Spinal cord (tissue), 10 donors: ENCODE data around the gene SNED1. TPM values are rescaled to one million over a fixed set of nuclear protein-coding genes. Genes with fewer than 3 reads are reported as not detected.
A peak's percentile ranks its signal among the peaks of the same experiment; 100 is the strongest.
"Not testable (repeated sequence)": the region's sequence is repeated elsewhere in the genome, so short reads cannot be mapped to it uniquely, and the experiment has no call there.

ENCODE experiments used
- DNase-seq, 6 donors: peaks; one replicate each; pipeline versions ENCODE4 v3.0.0 to v3.0.0-alpha.2; 2013 to 2015; ENCODE audit warnings: low spot score in 6 of 6, low read depth in 4 of 6
- H3K27ac ChIP-seq: one replicate; pipeline ENCODE4 v1.5.1; 2013; ENCODE audit warnings: low read depth, low read length, control low read depth
- H3K27me3 ChIP-seq: one replicate; pipeline ENCODE4 v1.6.1; 2013; ENCODE audit warnings: low read length; ENCODE audit not compliant: control insufficient read depth, insufficient read depth
- H3K36me3 ChIP-seq: one replicate; pipeline ENCODE4 v1.6.1; 2013; ENCODE audit warnings: low read length; ENCODE audit not compliant: control insufficient read depth, insufficient read depth
- H3K4me1 ChIP-seq: one replicate; pipeline ENCODE4 v1.6.1; 2013; ENCODE audit warnings: low read length; ENCODE audit not compliant: control insufficient read depth, insufficient read depth
- H3K4me3 ChIP-seq: one replicate; pipeline ENCODE4 v1.5.1; 2013; ENCODE audit warnings: low read depth, low read length, control low read depth
- H3K9me3 ChIP-seq: one replicate; pipeline ENCODE4 v1.6.1; 2013; ENCODE audit warnings: low read length; ENCODE audit not compliant: control insufficient read depth, insufficient read depth
- WGBS: methylation state at CpG from one replicate; pipeline ENCODE4 v1.1.5; 2013; ENCODE audit warnings: missing lambda C conversion rate; ENCODE audit not compliant: insufficient coverage; 5-methylcytosine and 5-hydroxymethylcytosine counted together
- polyA plus RNA-seq, 2 donors: library from polyadenylated mRNA; unstranded; fragments of 120-200 nt; gene quantifications; one replicate each; pipeline ENCODE4 v1.2.1, GENCODE V29; 2013; ENCODE audit not compliant: insufficient read length in 2 of 2
- total RNA-seq, 2 donors: library from RNA; depleted of rRNA in 1 of 2; stranded (reverse); fragments of 120-200 nt in 1 of 2; fragments of >200 nt in 1 of 2; gene quantifications; one replicate each; pipeline versions ENCODE4 v1.2.3 to v1.2.4, GENCODE V29; 2013 to 2014
- donor health status: healthy.

Gene SNED1
- total and polyA plus RNA-seq, 4 donors, result 6.0 to 93.7 (median 26.7) TPM

DNA sequence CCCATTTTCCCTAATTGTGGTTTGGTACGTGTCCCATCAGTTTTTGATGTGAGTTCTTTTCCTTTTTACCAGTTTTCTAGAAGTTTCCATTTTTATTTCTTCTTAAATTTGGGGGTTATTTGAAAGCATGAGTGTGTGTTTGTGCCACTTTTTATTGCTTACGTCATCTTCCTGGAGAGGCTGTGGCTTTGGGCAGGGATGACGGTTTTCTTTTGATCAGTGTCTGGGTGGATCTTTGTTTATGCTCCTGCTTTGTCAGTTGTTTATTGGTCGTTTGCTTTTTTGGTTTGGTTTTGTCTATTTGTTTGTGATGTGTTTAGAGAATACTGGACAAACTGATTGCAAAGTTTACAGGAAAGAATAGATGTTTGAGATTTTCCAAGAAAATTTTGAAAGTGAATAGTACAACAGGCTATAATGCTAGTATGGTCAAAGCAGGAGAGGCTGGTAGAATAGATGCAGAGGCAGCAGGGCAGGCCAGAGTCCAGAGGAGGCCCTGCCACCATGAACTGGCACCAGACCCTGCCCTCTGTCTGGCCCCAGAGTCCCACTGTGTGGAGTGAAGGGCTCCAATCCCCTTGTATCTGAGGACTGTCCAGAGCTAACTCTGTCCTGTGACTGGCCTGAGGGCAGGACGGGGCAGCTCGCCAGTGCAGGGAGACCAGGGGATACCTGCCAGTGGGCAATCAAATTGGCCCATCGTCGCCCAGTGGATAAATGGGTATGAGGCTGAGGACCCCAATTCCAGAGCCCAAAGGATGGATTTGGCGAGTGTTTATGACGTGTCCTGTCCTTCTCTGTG lies 23.4 kb upstream of the SNED1 start:
- WGBS, result 76% methylated on average over 9 of the region's 10 CpGs
- H3K36me3 ChIP-seq, result no peaks in the 10 kb centered on the region

DNA sequence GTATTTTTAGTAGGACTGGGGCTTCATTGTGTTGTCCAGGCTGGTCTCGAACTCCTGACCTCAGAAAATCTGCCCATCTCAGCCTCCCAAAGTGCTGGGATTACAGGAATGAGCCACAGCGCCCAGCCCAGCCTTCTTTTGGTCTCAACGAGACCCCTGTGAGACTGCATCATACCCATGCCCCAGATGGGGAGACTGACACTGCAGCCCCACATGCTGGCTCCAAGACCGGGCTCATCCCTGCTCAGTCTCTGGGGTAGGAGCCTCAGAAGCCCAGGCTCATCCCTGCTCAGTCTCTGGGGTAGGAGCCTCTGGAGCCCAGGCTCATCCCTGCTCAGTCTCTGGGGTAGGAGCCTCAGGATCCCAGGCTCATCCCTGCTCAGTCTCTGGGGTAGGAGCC lies 22.5 kb upstream of the SNED1 start:
- H3K27ac ChIP-seq, DNase-seq, H3K36me3 ChIP-seq, H3K9me3 ChIP-seq, H3K4me3 ChIP-seq: not testable (repeated sequence)
- H3K4me1 ChIP-seq, result peaks cover 16% of the 10 kb centered on the region
- WGBS, result 79% methylated on average over 3 of the region's 4 CpGs
- peaks cover 11% of the 10 kb centered on the region for H3K27me3 ChIP-seq

More for the DNA sequence above, 23.4 kb upstream of the SNED1 start:
- peaks cover 11% of the 10 kb centered on the region for H3K27me3 ChIP-seq
- H3K27ac ChIP-seq, result no peak overlapping the region
- peaks cover 16% of the 10 kb centered on the region for H3K4me1 ChIP-seq
- no peak for DNase-seq
- no peak overlapping the region for H3K4me3 ChIP-seq
- H3K9me3 ChIP-seq, result no peaks in the 10 kb centered on the region

DNA sequence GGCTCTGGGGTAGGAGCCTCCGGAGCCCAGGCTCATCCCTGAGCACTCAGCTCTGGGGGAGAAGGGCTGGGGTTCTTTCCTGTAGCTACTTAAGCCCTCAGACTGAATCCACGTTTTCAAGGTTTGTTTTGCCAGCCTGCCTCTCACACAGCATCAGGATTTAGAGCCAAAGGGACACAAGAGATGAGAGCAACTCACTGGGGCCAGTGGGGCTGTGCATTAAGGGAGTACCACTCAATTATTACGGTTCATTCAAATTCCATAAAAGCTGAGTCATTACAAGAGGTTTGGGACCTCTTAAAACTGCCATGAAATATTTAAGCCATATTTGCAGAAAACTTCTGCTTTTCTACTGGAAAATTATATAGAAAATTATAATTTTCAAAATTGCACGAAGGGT lies 17.1 kb upstream of the SNED1 start:
- Histone ChIP-seq H3K4me3 (no peak overlapping the region), H3K4me1 (peaks cover 4% of the 10 kb centered on the region), H3K36me3 (no peaks in the 10 kb centered on the region), H3K9me3 (no peaks in the 10 kb centered on the region), H3K27me3 (peaks cover 2% of the 10 kb centered on the region), H3K27ac (no peak overlapping the region)
- 50% methylated on average over 3 of the region's 4 CpGs for WGBS
- DNase-seq, result peak in 1 of 6 donors; percentile 33

DNA sequence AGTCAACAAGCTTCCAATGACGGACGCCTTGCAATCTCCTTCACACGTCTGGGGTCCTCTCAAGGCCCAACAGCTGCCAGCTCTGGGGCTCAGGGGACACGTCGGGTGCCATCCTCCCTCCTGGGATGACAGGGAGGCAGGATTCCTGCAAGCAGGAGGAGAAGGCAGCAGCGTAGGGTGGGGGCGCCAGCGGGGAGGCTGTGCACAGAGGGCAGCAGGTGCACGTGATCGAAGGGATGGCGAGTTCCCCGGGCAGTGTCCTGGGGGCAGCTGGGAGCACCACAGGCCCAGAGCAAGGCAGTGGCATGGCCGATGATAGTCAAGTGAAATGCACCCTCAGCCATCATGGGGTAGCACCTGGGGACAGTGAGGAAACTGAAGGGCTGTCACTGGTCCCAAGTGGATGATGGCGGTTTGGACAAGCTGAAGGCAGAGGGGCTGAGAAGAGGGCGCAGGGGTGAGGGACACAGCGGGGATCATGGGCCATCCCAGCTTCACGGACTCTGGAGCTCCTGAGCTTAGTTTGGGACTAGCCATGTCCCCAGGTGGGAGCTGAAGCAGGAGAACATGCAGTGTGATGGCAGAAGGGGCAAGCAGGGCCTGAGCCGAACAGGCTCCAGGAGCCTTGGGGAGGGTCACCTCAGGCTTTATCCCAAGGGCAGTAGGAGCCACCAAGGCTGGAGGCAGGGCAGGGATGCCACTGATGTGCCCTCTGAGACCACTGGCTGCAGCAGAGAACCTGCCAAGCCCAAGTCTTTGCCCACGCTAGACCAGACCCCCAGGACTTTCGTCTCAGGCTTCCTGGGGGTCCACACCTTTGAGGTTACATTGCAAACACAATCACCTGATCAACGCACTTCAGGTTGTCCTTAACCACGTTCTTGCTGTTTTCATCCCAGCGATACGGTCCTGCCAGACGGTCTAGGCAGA lies 16.3 kb upstream of the SNED1 start:
- no peak for DNase-seq
- H3K9me3 ChIP-seq, result no peaks in the 10 kb centered on the region
- WGBS, result 79% methylated on average over 25 of the region's 25 CpGs
- no peak overlapping the region for H3K4me3 ChIP-seq
- no peaks in the 10 kb centered on the region for H3K36me3 ChIP-seq
- H3K27me3 ChIP-seq, result peaks cover 2% of the 10 kb centered on the region
- H3K27ac ChIP-seq, result no peak overlapping the region
- H3K4me1 ChIP-seq, result peaks cover 12% of the 10 kb centered on the region

DNA sequence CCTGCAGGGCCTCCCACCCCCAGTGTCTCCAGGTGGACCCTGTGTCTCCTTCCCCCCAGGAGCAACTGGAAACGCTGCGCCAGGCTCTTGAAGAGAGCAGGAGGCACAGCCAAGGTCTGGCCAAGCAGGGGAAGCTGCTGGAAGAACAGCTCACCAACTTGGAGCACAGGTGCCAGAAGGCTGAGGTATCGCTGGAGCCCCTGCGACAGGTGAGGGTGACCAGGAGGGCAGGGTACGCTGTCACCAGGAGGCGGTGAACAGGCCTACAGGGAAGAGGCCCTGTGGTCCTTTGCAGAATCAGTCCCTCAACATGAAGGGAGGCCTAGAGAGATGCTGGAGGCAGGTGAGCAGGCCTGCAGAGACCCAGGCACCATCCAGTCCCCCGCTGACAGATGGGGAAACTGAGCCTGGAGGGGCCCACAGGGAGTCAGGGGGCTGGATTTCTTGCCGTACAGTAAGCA lies 15.6 kb upstream of the SNED1 start:
- no peak for DNase-seq
- Histone ChIP-seq H3K27ac (no peak overlapping the region), H3K4me1 (peaks cover 19% of the 10 kb centered on the region), H3K4me3 (no peak overlapping the region), H3K27me3 (peaks cover 2% of the 10 kb centered on the region), H3K9me3 (no peaks in the 10 kb centered on the region), H3K36me3 (no peaks in the 10 kb centered on the region)
- WGBS, result 89% methylated on average over 8 of the region's 8 CpGs

DNA sequence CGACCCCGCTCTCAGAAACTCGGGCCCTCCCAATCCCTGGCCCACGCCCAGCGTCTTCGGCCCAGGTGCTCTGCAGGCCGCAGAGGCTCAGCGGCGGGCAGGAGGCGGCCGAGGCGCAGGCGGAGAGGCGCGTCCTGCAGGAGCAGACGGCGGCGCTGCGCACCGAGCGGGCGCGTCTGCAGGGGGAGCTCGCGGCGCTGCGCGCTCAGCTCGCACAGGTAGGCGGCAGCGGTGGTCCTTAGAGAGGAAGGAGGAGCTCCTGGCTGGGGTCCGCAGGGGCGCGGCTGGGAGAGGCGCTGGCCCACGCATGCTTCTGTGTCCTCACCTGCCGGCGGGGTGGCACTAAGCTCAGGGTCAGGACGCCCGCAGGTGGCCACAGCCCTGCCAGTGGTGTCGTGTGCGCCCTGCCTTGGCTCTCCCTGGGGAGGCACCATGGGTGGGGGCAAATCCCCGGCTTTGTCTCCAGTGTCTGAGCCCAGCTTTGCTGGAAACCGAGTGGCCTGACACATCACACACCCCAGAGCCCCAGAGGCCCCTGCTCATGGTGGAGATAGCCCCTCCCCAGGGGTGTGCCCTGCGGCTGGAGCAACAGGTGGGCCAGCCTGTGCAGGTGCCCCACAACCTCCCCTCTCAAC lies 14.9 kb upstream of the SNED1 start:
- WGBS, result 8% methylated on average over 45 of the region's 45 CpGs
- peaks cover 2% of the 10 kb centered on the region for H3K27me3 ChIP-seq
- no peak overlapping the region for H3K4me3 ChIP-seq
- DNase-seq, result peak in 1 of 6 donors; percentile 36
- peaks cover 6% of the 10 kb centered on the region for H3K9me3 ChIP-seq
- H3K36me3 ChIP-seq, result no peaks in the 10 kb centered on the region
- peaks cover 21% of the 10 kb centered on the region for H3K4me1 ChIP-seq
- no peak overlapping the region for H3K27ac ChIP-seq

DNA sequence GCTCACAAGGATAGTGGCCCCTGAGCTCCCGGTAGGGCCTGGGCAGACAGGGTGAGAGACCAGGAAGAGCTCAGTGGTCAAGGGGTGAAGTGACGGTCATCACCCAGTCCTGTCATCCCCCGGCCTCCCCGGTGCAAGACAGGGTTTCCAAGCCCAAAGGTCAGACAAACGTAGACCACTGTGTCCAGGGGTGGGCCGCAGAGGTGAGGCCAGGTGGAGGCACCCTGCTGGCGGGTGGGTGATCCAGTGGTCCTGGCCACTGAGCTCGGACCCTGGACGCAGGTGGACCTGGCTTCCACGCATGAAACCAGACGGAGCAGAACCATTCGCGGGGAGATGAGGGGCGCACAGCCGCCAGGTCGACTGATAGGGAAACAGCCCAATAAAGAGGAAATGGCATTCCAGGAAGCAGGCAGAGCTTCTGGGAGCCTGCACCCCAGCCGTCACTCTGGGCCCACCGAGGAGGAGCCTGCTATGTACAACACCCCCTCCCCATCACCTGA lies 14.4 kb upstream of the SNED1 start:
- Histone ChIP-seq H3K4me1 (peaks cover 21% of the 10 kb centered on the region), H3K27me3 (peaks cover 2% of the 10 kb centered on the region), H3K36me3 (no peaks in the 10 kb centered on the region), H3K27ac (no peak overlapping the region), H3K4me3 (no peak overlapping the region), H3K9me3 (peaks cover 6% of the 10 kb centered on the region)
- DNase-seq, result no peak
- WGBS, result 62% methylated on average over 18 of the region's 18 CpGs

DNA sequence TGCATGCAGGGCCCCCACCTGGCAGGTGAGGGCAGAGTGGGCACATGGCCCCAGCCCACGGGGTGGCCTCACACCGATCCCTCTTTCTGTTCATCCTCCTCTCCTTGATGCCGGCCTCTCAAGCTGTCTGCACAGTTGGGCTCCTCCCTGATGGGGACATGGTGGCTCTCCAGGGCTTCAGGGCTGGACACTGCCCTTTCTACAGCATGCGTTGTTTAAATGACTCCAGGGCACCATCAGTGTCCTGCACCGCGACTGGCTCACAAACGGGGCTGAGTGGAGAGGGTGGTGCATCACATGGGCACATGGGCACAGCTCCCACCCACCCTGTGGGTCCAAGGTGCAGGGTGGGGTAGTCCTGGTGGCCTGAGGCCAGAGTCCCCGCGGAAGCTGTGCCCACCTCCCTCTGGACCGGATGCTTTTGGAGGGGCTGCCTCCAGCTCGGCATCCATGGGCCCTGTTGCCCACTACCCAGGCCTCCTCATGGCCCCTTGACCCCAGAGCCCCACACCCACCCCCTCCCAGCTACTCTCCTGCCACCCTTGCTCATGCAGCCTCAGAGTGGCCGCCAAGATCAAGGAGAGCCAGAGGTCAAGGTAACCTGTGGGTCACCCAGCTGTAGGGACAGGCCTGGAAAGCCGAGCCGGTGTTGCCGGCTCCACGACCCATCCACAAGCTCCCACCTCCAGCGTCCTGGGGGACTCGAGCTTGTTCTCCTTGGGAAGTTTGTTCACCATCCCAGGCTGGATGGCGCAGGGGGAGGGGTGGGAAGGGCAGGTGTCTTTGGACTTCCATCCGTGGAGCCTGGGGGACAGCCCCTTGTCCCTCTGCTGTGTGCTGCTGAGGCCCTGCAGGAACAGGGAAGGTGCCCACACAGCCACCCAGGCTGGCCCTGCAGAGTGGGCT lies 12.3 kb upstream of the SNED1 start:
- no peak overlapping the region for H3K27ac ChIP-seq
- 70% methylated on average over 11 of the region's 20 CpGs for WGBS
- DNase-seq, result no peak
- H3K9me3 ChIP-seq, result peaks cover 6% of the 10 kb centered on the region
- H3K4me1 ChIP-seq, result peaks cover 23% of the 10 kb centered on the region
- H3K27me3 ChIP-seq, result peaks cover 2% of the 10 kb centered on the region
- no peaks in the 10 kb centered on the region for H3K36me3 ChIP-seq
- H3K4me3 ChIP-seq, result no peak overlapping the region
